Measurements from ENCODE around the gene DIP2C. TPM values are rescaled to one million over a fixed set of nuclear protein-coding genes. Genes with fewer than 3 reads are reported as not detected.

The DIP2C gene
- total and polyA plus RNA-seq, 2 donors (not counting 1 experiment from before 2014, with no cell fraction given): 1.3 to 1.9 TPM

DNA sequence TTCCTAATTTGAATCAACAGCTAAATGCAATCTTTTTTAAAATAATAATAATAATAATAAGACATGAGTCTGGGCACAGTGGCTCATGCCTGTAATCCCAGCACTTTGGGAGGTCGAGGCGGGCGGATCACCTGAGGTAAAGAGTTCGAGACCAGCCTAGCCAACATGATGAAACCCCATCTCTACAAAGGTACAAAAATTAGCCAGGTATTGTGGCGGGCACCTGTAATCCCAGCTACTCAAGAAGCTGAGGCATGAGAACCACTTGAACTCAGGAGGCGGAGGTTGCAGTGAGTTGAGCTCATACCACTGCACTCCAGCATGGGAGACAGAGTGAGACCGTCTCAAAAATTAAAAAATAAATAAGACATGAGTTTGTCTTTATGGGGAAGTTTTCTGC, 3.9 kb downstream of the DIP2C start:
- Mint-ChIP-seq H3K27ac (no peak overlapping the region), H3K4me3 (no peak overlapping the region), H3K4me1 (peaks cover 2% of the 10 kb centered on the region), H3K27me3 (peaks cover 36% of the 10 kb centered on the region), H3K9me3 (ENCODE audit: insufficient read depth) (no peaks in the 10 kb centered on the region)
- DNase-seq (no peak), ATAC-seq (ENCODE audit: low read depth) (no peak)
- H3K9ac ChIP-seq (ENCODE audit: low read length): no peak overlapping the region
- H3K4me2 ChIP-seq (replicated peaks; ENCODE audit: low read depth, low read length, poor library complexity, severe bottlenecking): no peak overlapping the region
- no peaks in the 10 kb centered on the region for H4K20me1 ChIP-seq (ENCODE audit: control insufficient read depth, insufficient read depth, low read length, poor library complexity, severe bottlenecking)
- 91% methylated on average over 5 of the region's 7 CpGs for WGBS (ENCODE audit: insufficient coverage)
- H3K4me1 ChIP-seq (ENCODE audit: control insufficient read depth in 2 of 2, insufficient read depth in 2 of 2, low read length in 2 of 2): no peaks in the 10 kb centered on the region
- peaks cover 0 to 19% (median 3%) of the 10 kb centered on the region in 4 experiments for H3K27me3 ChIP-seq (replicated peaks in 1 of 4; ENCODE audit: control extremely low read depth in 1 of 4, control insufficient read depth in 3 of 4, insufficient read depth in 4 of 4, low read length in 3 of 4)
- intact Hi-C loops (cut with micrococcal nuclease): no loop called here
- CTCF ChIA-PET: no interaction called here
- no peak overlapping the region for H3K4me3 ChIP-seq (ENCODE audit: control extremely low read depth in 1 of 5, extremely low read depth in 1 of 5, insufficient read depth in 1 of 5, low read depth in 2 of 5, low read length in 4 of 5)
- no peaks in the 10 kb centered on the region for H3K36me3 ChIP-seq (replicated peaks in 1 of 2; ENCODE audit: control extremely low read depth in 1 of 2, control insufficient read depth in 1 of 2, extremely low read depth in 1 of 2, insufficient read depth in 2 of 2, low read length in 1 of 2)
- no peaks in the 10 kb centered on the region for H3K79me2 ChIP-seq (ENCODE audit: control insufficient read depth, insufficient read depth, low read length)
- no peak overlapping the region for H2AFZ ChIP-seq (ENCODE audit: insufficient read depth, low read depth, low read length, poor library complexity, severe bottlenecking)
- TF ChIP-seq EZH2 (IDR thresholded peaks at IDR 0.05; ENCODE audit: borderline replicate concordance, insufficient read depth, low read depth, low read length, poor library complexity, severe bottlenecking): no peak
- TF ChIP-seq, protein P1, sequence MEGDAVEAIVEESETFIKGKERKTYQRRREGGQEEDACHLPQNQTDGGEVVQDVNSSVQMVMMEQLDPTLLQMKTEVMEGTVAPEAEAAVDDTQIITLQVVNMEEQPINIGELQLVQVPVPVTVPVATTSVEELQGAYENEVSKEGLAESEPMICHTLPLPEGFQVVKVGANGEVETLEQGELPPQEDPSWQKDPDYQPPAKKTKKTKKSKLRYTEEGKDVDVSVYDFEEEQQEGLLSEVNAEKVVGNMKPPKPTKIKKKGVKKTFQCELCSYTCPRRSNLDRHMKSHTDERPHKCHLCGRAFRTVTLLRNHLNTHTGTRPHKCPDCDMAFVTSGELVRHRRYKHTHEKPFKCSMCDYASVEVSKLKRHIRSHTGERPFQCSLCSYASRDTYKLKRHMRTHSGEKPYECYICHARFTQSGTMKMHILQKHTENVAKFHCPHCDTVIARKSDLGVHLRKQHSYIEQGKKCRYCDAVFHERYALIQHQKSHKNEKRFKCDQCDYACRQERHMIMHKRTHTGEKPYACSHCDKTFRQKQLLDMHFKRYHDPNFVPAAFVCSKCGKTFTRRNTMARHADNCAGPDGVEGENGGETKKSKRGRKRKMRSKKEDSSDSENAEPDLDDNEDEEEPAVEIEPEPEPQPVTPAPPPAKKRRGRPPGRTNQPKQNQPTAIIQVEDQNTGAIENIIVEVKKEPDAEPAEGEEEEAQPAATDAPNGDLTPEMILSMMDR (IDR thresholded peaks at IDR 0.05): no peak
- no peak overlapping the region for H3K27ac ChIP-seq (ENCODE audit: low read length in 2 of 2)
- POLR2A ChIA-PET: no interaction called here
- H3K9me3 ChIP-seq (ENCODE audit: control extremely low read depth in 1 of 3, control insufficient read depth in 2 of 3, insufficient read depth in 1 of 3, low read length in 2 of 3): peaks cover 0 to 29% (median 0%) of the 10 kb centered on the region in 3 donors

DNA sequence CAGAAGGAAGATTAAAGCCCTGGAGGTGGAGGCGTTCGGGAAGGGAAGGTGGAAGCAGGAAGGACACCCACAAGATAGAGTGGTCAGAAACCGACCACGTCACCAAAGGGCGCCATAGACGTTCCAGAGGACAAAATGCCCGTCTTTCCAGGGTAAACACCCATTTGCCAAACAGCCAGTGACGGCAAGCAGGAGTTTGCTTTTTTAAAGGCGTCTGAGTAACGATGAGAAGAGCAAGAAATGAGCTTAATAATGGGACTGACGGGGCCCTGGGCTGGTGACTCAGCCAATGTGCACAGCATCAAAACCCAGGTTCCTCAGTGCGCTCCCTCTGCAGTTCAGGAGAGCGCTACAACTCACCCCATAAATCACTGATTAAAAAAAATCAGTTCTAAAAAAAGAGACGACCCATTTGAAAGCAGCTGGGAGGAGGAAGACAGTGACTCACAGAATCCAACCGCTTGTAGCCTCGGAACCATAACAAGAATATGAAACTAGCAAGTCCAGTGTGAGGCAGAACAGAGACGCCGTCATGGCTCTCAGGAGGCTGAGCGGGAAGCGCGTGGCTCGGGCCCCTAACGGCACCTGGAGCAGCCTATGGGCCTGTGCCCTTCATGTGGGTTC, 5.9 kb downstream of the DIP2C start:
- Mint-ChIP-seq H3K9me3 (ENCODE audit: insufficient read depth) (no peaks in the 10 kb centered on the region), H3K4me3 (no peak overlapping the region), H3K27ac (no peak overlapping the region), H3K4me1 (peaks cover 2% of the 10 kb centered on the region), H3K27me3 (peaks cover 27% of the 10 kb centered on the region)
- DNase-seq: no peak
- H3K9ac ChIP-seq (ENCODE audit: low read length): no peak overlapping the region
- no peaks in the 10 kb centered on the region for H3K79me2 ChIP-seq (ENCODE audit: control insufficient read depth, insufficient read depth, low read length)
- no peak overlapping the region for H2AFZ ChIP-seq (ENCODE audit: insufficient read depth, low read depth, low read length, poor library complexity, severe bottlenecking)
- ChIA-PET POLR2A (no interaction called here), CTCF (no interaction called here)
- TF ChIP-seq, protein P1 (IDR thresholded peaks at IDR 0.05): no peak
- TF ChIP-seq EZH2 (IDR thresholded peaks at IDR 0.05; ENCODE audit: borderline replicate concordance, insufficient read depth, low read depth, low read length, poor library complexity, severe bottlenecking): no peak
- H3K4me1 ChIP-seq (ENCODE audit: control insufficient read depth in 2 of 2, insufficient read depth in 2 of 2, low read length in 2 of 2): no peaks in the 10 kb centered on the region
- WGBS (ENCODE audit: insufficient coverage): 77% methylated on average over 20 of the region's 23 CpGs
- no peak overlapping the region for H3K4me3 ChIP-seq (ENCODE audit: control extremely low read depth in 1 of 5, extremely low read depth in 1 of 5, insufficient read depth in 1 of 5, low read depth in 2 of 5, low read length in 4 of 5)
- H3K9me3 ChIP-seq (ENCODE audit: control extremely low read depth in 1 of 3, control insufficient read depth in 2 of 3, insufficient read depth in 1 of 3, low read length in 2 of 3): peaks cover 0 to 27% (median 0%) of the 10 kb centered on the region in 3 donors
- H3K27me3 ChIP-seq (replicated peaks in 1 of 4; ENCODE audit: control extremely low read depth in 1 of 4, control insufficient read depth in 3 of 4, insufficient read depth in 4 of 4, low read length in 3 of 4): peaks cover 0 to 13% (median 0%) of the 10 kb centered on the region in 4 experiments
- H4K20me1 ChIP-seq (ENCODE audit: control insufficient read depth, insufficient read depth, low read length, poor library complexity, severe bottlenecking): no peaks in the 10 kb centered on the region
- no peak overlapping the region for H3K27ac ChIP-seq (ENCODE audit: low read length in 2 of 2)
- intact Hi-C loops (cut with micrococcal nuclease): no loop called here
- no peaks in the 10 kb centered on the region for H3K36me3 ChIP-seq (replicated peaks in 1 of 2; ENCODE audit: control extremely low read depth in 1 of 2, control insufficient read depth in 1 of 2, extremely low read depth in 1 of 2, insufficient read depth in 2 of 2, low read length in 1 of 2)
- H3K4me2 ChIP-seq (replicated peaks; ENCODE audit: low read depth, low read length, poor library complexity, severe bottlenecking): no peak overlapping the region
- ATAC-seq (ENCODE audit: low read depth): no peak
